ENCODE data around the gene ALKBH1. TPM values are rescaled to one million over a fixed set of nuclear protein-coding genes. Genes with fewer than 3 reads are reported as not detected.

Gene ALKBH1
- total RNA-seq, 1 donor from 2014 or later = 15.2 TPM

DNA sequence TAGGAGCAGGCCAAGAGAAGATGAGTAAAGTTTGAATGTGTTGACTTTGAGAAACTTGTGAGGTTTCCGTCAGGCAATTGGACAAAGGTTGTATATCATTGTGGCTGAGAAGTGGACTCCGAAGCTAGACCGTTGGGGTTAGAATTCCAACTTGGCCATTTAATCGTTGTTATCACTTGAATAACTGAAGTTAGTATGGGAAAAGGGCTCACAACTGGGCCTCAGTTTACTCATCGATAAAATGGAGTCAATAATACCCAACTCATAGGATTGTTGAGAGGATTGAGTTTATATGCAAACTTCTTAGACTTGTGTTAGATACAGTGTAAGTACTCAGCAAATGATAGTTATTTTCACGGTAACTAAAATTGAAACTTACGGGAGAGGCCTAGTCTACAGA lies 926 bp upstream of the ALKBH1 start:
- no peaks in the 10 kb centered on the region for H3K9me3 ChIP-seq (ENCODE audit: insufficient read depth, low read depth, low read length)
- TF ChIP-seq, protein P1, sequence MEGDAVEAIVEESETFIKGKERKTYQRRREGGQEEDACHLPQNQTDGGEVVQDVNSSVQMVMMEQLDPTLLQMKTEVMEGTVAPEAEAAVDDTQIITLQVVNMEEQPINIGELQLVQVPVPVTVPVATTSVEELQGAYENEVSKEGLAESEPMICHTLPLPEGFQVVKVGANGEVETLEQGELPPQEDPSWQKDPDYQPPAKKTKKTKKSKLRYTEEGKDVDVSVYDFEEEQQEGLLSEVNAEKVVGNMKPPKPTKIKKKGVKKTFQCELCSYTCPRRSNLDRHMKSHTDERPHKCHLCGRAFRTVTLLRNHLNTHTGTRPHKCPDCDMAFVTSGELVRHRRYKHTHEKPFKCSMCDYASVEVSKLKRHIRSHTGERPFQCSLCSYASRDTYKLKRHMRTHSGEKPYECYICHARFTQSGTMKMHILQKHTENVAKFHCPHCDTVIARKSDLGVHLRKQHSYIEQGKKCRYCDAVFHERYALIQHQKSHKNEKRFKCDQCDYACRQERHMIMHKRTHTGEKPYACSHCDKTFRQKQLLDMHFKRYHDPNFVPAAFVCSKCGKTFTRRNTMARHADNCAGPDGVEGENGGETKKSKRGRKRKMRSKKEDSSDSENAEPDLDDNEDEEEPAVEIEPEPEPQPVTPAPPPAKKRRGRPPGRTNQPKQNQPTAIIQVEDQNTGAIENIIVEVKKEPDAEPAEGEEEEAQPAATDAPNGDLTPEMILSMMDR (IDR thresholded peaks at IDR 0.05; ENCODE audit: insufficient read depth, low read depth, low read length) = no peak
- TF ChIP-seq EZH2 (IDR thresholded peaks at IDR 0.05; ENCODE audit: insufficient read depth, low read length) = no peak
- H3K4me3 Mint-ChIP-seq (ENCODE audit: unreplicated experiment) = peak overlapping the region; percentile 98
- peaks cover 23% of the 10 kb centered on the region for H3K4me1 Mint-ChIP-seq (ENCODE audit: low read depth, unreplicated experiment)
- peak overlapping the region; percentile 77 for H3K27ac Mint-ChIP-seq (ENCODE audit: unreplicated experiment)
- H2AFZ ChIP-seq (ENCODE audit: low read depth, low read length) = no peak overlapping the region
- FAIRE-seq (no peak), DNase-seq (ENCODE audit: low read depth) (no peak)
- H3K4me3 ChIP-seq (ENCODE audit: insufficient read depth, low read depth, low read length) = peak overlapping the region; percentile 97
- H3K27ac ChIP-seq (ENCODE audit: low read depth, low read length) = peak overlapping the region; percentile 65
- H3K9ac ChIP-seq (ENCODE audit: low read length) = peak overlapping the region; percentile 94
- H3K4me1 ChIP-seq (ENCODE audit: insufficient read depth, low read length) = peaks cover 14% of the 10 kb centered on the region
- no peaks in the 10 kb centered on the region for H3K9me3 Mint-ChIP-seq (ENCODE audit: unreplicated experiment)
- no peaks in the 10 kb centered on the region for H3K27me3 ChIP-seq (ENCODE audit: insufficient read depth, low read length)
- H3K36me3 ChIP-seq (ENCODE audit: insufficient read depth, low read length) = peaks cover 23% of the 10 kb centered on the region
- H3K79me2 ChIP-seq (ENCODE audit: insufficient read depth, low read length) = peaks cover 81% of the 10 kb centered on the region
- H4K20me1 ChIP-seq (ENCODE audit: insufficient read depth, low read length) = peaks cover 43% of the 10 kb centered on the region
- peak overlapping the region; percentile 94 for H3K4me2 ChIP-seq (ENCODE audit: low read length)
- peaks cover 7% of the 10 kb centered on the region for H3K36me3 Mint-ChIP-seq (ENCODE audit: low read depth, unreplicated experiment)
- no peaks in the 10 kb centered on the region for H3K27me3 Mint-ChIP-seq (ENCODE audit: low read depth, unreplicated experiment)

DNA sequence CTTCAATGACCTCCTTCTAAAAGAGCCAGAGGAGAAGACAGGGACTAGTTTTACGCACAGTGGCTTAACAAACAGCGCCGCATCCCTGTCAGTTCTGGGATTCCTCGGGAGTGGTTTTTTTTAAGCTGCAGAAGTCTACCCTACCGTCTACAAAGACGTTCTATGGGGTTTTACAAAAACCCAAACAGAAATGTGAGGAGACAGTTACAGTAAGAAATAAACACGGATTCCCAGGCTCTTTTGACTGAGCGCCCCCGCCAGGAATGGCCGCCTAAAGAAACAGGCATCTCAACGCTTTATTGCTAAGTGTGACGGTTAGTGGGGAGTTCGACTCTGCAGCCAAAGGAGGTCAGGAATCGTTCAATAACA lies 484 bp downstream of the ALKBH1 start:
- no peaks in the 10 kb centered on the region for H3K27me3 Mint-ChIP-seq (ENCODE audit: low read depth, unreplicated experiment)
- H3K4me3 Mint-ChIP-seq (ENCODE audit: unreplicated experiment) = peak overlapping the region; percentile 98
- Histone ChIP-seq H4K20me1 (ENCODE audit: insufficient read depth, low read length) (peaks cover 39% of the 10 kb centered on the region), H3K27ac (ENCODE audit: low read depth, low read length) (peak overlapping the region; percentile 65), H3K4me3 (ENCODE audit: insufficient read depth, low read depth, low read length) (peak overlapping the region; percentile 97), H3K9ac (ENCODE audit: low read length) (peak overlapping the region; percentile 94), H3K36me3 (ENCODE audit: insufficient read depth, low read length) (peaks cover 22% of the 10 kb centered on the region), H3K4me2 (ENCODE audit: low read length) (peak overlapping the region; percentile 94), H3K27me3 (ENCODE audit: insufficient read depth, low read length) (no peaks in the 10 kb centered on the region), H3K9me3 (ENCODE audit: insufficient read depth, low read depth, low read length) (no peaks in the 10 kb centered on the region), H3K4me1 (ENCODE audit: insufficient read depth, low read length) (peaks cover 14% of the 10 kb centered on the region), H3K79me2 (ENCODE audit: insufficient read depth, low read length) (peaks cover 72% of the 10 kb centered on the region), H2AFZ (ENCODE audit: low read depth, low read length) (peak overlapping the region; percentile 94)
- DNase-seq (ENCODE audit: low read depth) (peak; percentile 30), FAIRE-seq (no peak)
- H3K27ac Mint-ChIP-seq (ENCODE audit: unreplicated experiment) = peak overlapping the region; percentile 63
- no peaks in the 10 kb centered on the region for H3K9me3 Mint-ChIP-seq (ENCODE audit: unreplicated experiment)
- peaks cover 7% of the 10 kb centered on the region for H3K36me3 Mint-ChIP-seq (ENCODE audit: low read depth, unreplicated experiment)
- TF ChIP-seq EZH2 (IDR thresholded peaks at IDR 0.05; ENCODE audit: insufficient read depth, low read length) = no peak
- TF ChIP-seq, protein P1 (IDR thresholded peaks at IDR 0.05; ENCODE audit: insufficient read depth, low read depth, low read length) = peak; percentile 41
- peaks cover 23% of the 10 kb centered on the region for H3K4me1 Mint-ChIP-seq (ENCODE audit: low read depth, unreplicated experiment)

DNA sequence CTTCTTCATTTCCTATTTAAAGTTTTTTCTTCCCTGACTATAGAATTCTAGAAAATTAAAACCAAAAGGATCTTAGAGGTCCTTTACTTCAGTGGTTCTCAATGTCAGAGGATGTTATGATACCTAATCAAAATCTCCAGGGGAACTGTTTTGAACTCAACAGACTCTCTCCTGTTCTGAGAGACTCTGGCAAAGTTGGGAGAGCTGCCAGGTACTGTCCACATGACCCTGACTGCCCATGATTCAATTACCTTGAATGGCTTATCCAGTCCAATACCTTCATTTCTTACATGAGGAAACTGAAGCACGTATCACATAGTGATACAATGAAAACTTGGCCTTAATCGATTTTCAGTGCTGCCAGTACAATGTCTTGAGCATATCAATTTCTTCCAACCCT lies 16.6 kb downstream of the ALKBH1 start:
- Histone ChIP-seq H3K9me3 (ENCODE audit: insufficient read depth, low read depth, low read length) (no peaks in the 10 kb centered on the region), H3K27ac (ENCODE audit: low read depth, low read length) (no peak overlapping the region), H2AFZ (ENCODE audit: low read depth, low read length) (no peak overlapping the region), H3K4me1 (ENCODE audit: insufficient read depth, low read length) (no peaks in the 10 kb centered on the region), H3K36me3 (ENCODE audit: insufficient read depth, low read length) (peaks cover 18% of the 10 kb centered on the region), H3K27me3 (ENCODE audit: insufficient read depth, low read length) (no peaks in the 10 kb centered on the region), H3K9ac (ENCODE audit: low read length) (no peak overlapping the region), H3K4me2 (ENCODE audit: low read length) (no peak overlapping the region), H4K20me1 (ENCODE audit: insufficient read depth, low read length) (peaks cover 8% of the 10 kb centered on the region), H3K79me2 (ENCODE audit: insufficient read depth, low read length) (no peaks in the 10 kb centered on the region), H3K4me3 (ENCODE audit: insufficient read depth, low read depth, low read length) (no peak overlapping the region)
- Mint-ChIP-seq H3K36me3 (ENCODE audit: low read depth, unreplicated experiment) (peaks cover 5% of the 10 kb centered on the region), H3K4me1 (ENCODE audit: low read depth, unreplicated experiment) (no peaks in the 10 kb centered on the region), H3K9me3 (ENCODE audit: unreplicated experiment) (no peaks in the 10 kb centered on the region), H3K27ac (ENCODE audit: unreplicated experiment) (no peak overlapping the region), H3K4me3 (ENCODE audit: unreplicated experiment) (no peak overlapping the region), H3K27me3 (ENCODE audit: low read depth, unreplicated experiment) (no peaks in the 10 kb centered on the region)
- DNase-seq (ENCODE audit: low read depth) = no peak
- no peak for FAIRE-seq
- TF ChIP-seq, protein P1 (IDR thresholded peaks at IDR 0.05; ENCODE audit: insufficient read depth, low read depth, low read length) = no peak
- TF ChIP-seq EZH2 (IDR thresholded peaks at IDR 0.05; ENCODE audit: insufficient read depth, low read length) = no peak
